ENCODE data around the gene ICAM3.

DNA sequence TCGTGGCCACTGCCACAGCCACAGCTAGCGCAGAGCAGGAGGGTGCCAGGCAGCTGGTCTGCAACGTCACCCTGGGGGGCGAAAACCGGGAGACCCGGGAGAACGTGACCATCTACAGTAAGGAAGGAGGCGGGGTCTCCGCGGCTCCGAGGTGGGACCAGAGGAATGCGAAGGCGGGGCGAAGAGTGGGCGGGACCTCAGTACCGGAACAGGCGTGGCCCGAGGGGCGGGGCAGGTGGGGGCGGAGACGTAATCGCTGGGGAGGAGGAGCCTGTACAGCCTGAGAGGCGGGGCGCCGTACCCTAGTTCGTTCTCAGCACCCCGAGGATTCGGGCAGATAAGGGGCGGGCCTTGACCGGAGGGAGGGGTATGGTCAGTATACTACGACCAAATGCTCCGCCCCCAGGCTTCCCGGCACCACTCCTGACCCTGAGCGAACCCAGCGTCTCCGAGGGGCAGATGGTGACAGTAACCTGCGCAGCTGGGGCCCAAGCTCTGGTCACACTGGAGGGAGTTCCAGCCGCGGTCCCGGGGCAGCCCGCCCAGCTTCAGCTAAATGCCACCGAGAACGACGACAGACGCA, 47.1 kb downstream of the ICAM3 start:
- TF ChIP-seq, protein P1, sequence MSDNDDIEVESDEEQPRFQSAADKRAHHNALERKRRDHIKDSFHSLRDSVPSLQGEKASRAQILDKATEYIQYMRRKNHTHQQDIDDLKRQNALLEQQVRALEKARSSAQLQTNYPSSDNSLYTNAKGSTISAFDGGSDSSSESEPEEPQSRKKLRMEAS (IDR thresholded peaks at IDR 0.05) = no peak
- TF ChIP-seq FOSL1 (IDR thresholded peaks at IDR 0.05; ENCODE audit: low read depth) (no peak), POLR2A (IDR thresholded peaks at IDR 0.05; ENCODE audit: borderline replicate concordance, extremely low read depth, insufficient read depth, insufficient read length) (no peak), EZH2 (IDR thresholded peaks at IDR 0.05) (no peak), JUND (IDR thresholded peaks at IDR 0.05) (no peak), SP1 (IDR thresholded peaks at IDR 0.05; ENCODE audit: low read depth) (no peak; the same call in 1 of the 2 replicates), POLR2AphosphoS5 (IDR thresholded peaks at IDR 0.05; ENCODE audit: low read depth, low read length) (peak; percentile 50), CEBPB (IDR thresholded peaks at IDR 0.05; ENCODE audit: low read depth) (no peak)
- TF ChIP-seq, protein P2, sequence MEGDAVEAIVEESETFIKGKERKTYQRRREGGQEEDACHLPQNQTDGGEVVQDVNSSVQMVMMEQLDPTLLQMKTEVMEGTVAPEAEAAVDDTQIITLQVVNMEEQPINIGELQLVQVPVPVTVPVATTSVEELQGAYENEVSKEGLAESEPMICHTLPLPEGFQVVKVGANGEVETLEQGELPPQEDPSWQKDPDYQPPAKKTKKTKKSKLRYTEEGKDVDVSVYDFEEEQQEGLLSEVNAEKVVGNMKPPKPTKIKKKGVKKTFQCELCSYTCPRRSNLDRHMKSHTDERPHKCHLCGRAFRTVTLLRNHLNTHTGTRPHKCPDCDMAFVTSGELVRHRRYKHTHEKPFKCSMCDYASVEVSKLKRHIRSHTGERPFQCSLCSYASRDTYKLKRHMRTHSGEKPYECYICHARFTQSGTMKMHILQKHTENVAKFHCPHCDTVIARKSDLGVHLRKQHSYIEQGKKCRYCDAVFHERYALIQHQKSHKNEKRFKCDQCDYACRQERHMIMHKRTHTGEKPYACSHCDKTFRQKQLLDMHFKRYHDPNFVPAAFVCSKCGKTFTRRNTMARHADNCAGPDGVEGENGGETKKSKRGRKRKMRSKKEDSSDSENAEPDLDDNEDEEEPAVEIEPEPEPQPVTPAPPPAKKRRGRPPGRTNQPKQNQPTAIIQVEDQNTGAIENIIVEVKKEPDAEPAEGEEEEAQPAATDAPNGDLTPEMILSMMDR (IDR thresholded peaks at IDR 0.05 in 2 of 3, conservative IDR thresholded peaks at IDR 0.05 in 1 of 3; ENCODE audit: borderline replicate concordance in 1 of 3, insufficient read depth in 1 of 3, low read depth in 2 of 3, low read length in 2 of 3) = no peak
- TF ChIP-seq, protein P3, sequence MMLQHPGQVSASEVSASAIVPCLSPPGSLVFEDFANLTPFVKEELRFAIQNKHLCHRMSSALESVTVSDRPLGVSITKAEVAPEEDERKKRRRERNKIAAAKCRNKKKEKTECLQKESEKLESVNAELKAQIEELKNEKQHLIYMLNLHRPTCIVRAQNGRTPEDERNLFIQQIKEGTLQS (IDR thresholded peaks at IDR 0.05) = no peak
- TF ChIP-seq, protein P4, sequence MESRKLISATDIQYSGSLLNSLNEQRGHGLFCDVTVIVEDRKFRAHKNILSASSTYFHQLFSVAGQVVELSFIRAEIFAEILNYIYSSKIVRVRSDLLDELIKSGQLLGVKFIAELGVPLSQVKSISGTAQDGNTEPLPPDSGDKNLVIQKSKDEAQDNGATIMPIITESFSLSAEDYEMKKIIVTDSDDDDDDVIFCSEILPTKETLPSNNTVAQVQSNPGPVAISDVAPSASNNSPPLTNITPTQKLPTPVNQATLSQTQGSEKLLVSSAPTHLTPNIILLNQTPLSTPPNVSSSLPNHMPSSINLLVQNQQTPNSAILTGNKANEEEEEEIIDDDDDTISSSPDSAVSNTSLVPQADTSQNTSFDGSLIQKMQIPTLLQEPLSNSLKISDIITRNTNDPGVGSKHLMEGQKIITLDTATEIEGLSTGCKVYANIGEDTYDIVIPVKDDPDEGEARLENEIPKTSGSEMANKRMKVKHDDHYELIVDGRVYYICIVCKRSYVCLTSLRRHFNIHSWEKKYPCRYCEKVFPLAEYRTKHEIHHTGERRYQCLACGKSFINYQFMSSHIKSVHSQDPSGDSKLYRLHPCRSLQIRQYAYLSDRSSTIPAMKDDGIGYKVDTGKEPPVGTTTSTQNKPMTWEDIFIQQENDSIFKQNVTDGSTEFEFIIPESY (IDR thresholded peaks at IDR 0.05; ENCODE audit: extremely low read depth, insufficient replicate concordance, low read length) = no peak
- TF ChIP-seq, protein P5, sequence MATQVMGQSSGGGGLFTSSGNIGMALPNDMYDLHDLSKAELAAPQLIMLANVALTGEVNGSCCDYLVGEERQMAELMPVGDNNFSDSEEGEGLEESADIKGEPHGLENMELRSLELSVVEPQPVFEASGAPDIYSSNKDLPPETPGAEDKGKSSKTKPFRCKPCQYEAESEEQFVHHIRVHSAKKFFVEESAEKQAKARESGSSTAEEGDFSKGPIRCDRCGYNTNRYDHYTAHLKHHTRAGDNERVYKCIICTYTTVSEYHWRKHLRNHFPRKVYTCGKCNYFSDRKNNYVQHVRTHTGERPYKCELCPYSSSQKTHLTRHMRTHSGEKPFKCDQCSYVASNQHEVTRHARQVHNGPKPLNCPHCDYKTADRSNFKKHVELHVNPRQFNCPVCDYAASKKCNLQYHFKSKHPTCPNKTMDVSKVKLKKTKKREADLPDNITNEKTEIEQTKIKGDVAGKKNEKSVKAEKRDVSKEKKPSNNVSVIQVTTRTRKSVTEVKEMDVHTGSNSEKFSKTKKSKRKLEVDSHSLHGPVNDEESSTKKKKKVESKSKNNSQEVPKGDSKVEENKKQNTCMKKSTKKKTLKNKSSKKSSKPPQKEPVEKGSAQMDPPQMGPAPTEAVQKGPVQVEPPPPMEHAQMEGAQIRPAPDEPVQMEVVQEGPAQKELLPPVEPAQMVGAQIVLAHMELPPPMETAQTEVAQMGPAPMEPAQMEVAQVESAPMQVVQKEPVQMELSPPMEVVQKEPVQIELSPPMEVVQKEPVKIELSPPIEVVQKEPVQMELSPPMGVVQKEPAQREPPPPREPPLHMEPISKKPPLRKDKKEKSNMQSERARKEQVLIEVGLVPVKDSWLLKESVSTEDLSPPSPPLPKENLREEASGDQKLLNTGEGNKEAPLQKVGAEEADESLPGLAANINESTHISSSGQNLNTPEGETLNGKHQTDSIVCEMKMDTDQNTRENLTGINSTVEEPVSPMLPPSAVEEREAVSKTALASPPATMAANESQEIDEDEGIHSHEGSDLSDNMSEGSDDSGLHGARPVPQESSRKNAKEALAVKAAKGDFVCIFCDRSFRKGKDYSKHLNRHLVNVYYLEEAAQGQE (IDR thresholded peaks at IDR 0.05; ENCODE audit: low read depth) = no peak
